Prostate gland (tissue), 2 donors: ENCODE results near the gene LRRC74A.

ENCODE experiments used
- POLR2A ChIP-seq: fragments of 450-650 bp; IDR thresholded peaks from one replicate; pipeline ENCODE4 v1.6.1; 2016; ENCODE audit warnings: antibody characterized with exemption, mild to moderate bottlenecking
- POLR2AphosphoS5 ChIP-seq: sonication (generic); formaldehyde crosslinking; IDR thresholded peaks from one replicate; pipeline ENCODE4 v1.6.1; 2017; ENCODE audit warnings: antibody characterized with exemption
- TF ChIP-seq, protein P1 (sequence below), 4 experiments: fragments of 200-600 bp in 2 of 4; fragments of 450-650 bp in 2 of 4; sonication (generic) in 2 of 4; IDR thresholded peaks; 1 replicate in 3 of 4; 2 replicates in 1 of 4; pipeline ENCODE4 v1.5.1; 2016 to 2019; ENCODE audit warnings: antibody characterized with exemption in 4 of 4, mild to moderate bottlenecking in 2 of 4, moderate library complexity in 2 of 4

DNA sequence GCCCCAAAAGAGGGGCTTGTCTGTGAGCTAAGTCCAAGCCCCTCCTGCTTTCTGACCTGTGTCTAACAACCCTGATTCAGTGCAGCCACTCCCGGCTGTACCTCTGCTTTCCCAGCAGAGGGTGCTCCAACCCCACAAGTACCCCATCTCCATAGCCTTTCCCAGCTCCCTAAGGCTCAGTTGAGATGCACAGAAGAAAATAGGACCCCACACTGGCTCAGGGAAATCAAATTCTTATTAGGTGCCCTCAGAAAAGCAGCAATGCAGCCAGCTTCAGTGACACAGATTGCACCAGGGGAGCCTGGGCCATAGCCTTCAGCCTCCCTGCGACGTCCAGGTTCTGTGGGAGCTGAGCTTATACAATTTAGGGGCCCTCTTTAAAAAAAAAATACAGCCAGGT is 49.9 kb downstream of the LRRC74A start:
- TF ChIP-seq, protein P1, sequence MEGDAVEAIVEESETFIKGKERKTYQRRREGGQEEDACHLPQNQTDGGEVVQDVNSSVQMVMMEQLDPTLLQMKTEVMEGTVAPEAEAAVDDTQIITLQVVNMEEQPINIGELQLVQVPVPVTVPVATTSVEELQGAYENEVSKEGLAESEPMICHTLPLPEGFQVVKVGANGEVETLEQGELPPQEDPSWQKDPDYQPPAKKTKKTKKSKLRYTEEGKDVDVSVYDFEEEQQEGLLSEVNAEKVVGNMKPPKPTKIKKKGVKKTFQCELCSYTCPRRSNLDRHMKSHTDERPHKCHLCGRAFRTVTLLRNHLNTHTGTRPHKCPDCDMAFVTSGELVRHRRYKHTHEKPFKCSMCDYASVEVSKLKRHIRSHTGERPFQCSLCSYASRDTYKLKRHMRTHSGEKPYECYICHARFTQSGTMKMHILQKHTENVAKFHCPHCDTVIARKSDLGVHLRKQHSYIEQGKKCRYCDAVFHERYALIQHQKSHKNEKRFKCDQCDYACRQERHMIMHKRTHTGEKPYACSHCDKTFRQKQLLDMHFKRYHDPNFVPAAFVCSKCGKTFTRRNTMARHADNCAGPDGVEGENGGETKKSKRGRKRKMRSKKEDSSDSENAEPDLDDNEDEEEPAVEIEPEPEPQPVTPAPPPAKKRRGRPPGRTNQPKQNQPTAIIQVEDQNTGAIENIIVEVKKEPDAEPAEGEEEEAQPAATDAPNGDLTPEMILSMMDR (IDR thresholded peaks at IDR 0.05) = peak; percentile 81 to 96 (median 90)
- no peak for TF ChIP-seq POLR2A
- TF ChIP-seq POLR2AphosphoS5 = peak; percentile 48
